Hepatocyte (in vitro differentiated cells): ENCODE results near the gene HSPE1. TPM values are rescaled to one million over a fixed set of nuclear protein-coding genes. Genes with fewer than 3 reads are reported as not detected.
"Not testable (repeated sequence)": the region's sequence is repeated elsewhere in the genome, so short reads cannot be mapped to it uniquely, and the experiment has no call there.

Source experiments
- DNase-seq: peaks from one replicate; pipeline ENCODE4 v3.0.0-alpha.2; 2016; ENCODE audit warnings: low spot score
- H2AFZ ChIP-seq: fragments of 200-600 bp; sonication (generic); 2 replicates; pipeline ENCODE4 v1.6.0; 2016; ENCODE audit warnings: antibody characterized with exemption, mild to moderate bottlenecking
- H3K27ac ChIP-seq: fragments of 200-600 bp; sonication (generic); 2 replicates; pipeline ENCODE4 v1.5.1; 2016; ENCODE audit warnings: mild to moderate bottlenecking
- H3K27me3 ChIP-seq: fragments of 200-600 bp; sonication (generic); 2 replicates; pipeline ENCODE4 v1.6.1; 2016
- H3K36me3 ChIP-seq: fragments of 200-600 bp; sonication (generic); replicated peaks from 2 replicates; pipeline ENCODE4 v1.5.1; 2016; ENCODE audit warnings: low read depth; ENCODE audit not compliant: insufficient read depth
- H3K4me1 ChIP-seq: fragments of 200-600 bp; sonication (generic); 2 replicates; pipeline ENCODE4 v1.5.1; 2016; ENCODE audit warnings: mild to moderate bottlenecking, moderate library complexity; ENCODE audit not compliant: insufficient read depth
- H3K4me2 ChIP-seq: fragments of 200-600 bp; sonication (generic); 2 replicates; pipeline ENCODE4 v1.6.0; 2016
- H3K4me3 ChIP-seq: fragments of 200-600 bp; sonication (generic); 2 replicates; pipeline ENCODE4 v1.5.1; 2016; ENCODE audit warnings: mild to moderate bottlenecking
- H3K79me2 ChIP-seq: fragments of 200-600 bp; sonication (generic); 2 replicates; pipeline ENCODE4 v1.6.0; 2017; ENCODE audit warnings: mild to moderate bottlenecking
- H3K9me2 ChIP-seq: fragments of 200-600 bp; sonication (generic); replicated peaks from 2 replicates; pipeline ENCODE4 v1.6.0; 2017; ENCODE audit warnings: mild to moderate bottlenecking; ENCODE audit not compliant: insufficient read depth
- H3K9me3 ChIP-seq: fragments of 200-600 bp; sonication (generic); 2 replicates; pipeline ENCODE4 v1.5.1; 2016; ENCODE audit warnings: low read depth, mild to moderate bottlenecking
- H4K20me1 ChIP-seq: fragments of 200-600 bp; sonication (generic); 2 replicates; pipeline ENCODE4 v1.6.0; 2016; ENCODE audit warnings: mild to moderate bottlenecking; ENCODE audit not compliant: insufficient read depth, poor library complexity, severe bottlenecking
- EZH2 ChIP-seq: fragments of 200-600 bp; sonication (generic); IDR thresholded peaks from 2 replicates; pipeline ENCODE4 v1.6.1; 2016; ENCODE audit warnings: antibody characterized with exemption, mild to moderate bottlenecking, borderline replicate concordance
- EZH2phosphoT487 ChIP-seq: fragments of 200-600 bp; sonication (generic); IDR thresholded peaks from one replicate; pipeline ENCODE4 v1.6.1; 2018; ENCODE audit warnings: antibody characterized with exemption, mild to moderate bottlenecking, low read depth, moderate library complexity; ENCODE audit not compliant: unreplicated experiment, severe bottlenecking
- WGBS: methylation state at CpG from one replicate; pipeline ENCODE4 v1.1.6; 2016; ENCODE audit warnings: low lambda C conversion rate; ENCODE audit errors: missing lambda C conversion rate; 5-methylcytosine and 5-hydroxymethylcytosine counted together
- polyA plus RNA-seq: library from polyadenylated mRNA; unstranded; fragments of >200 nt; fragmentation: Nextera tagmentation; extraction: Ambion mirVana; gene quantifications from 2 replicates; pipeline ENCODE4 v1.2.1, GENCODE V29; 2016
- total RNA-seq: library from RNA; depleted of rRNA; stranded (reverse); fragments of >200 nt; gene quantifications from 2 replicates; pipeline ENCODE4 v1.2.3, GENCODE V29; 2014
- TF ChIP-seq, protein P1 (sequence below): fragments of 200-600 bp; sonication (generic); IDR thresholded peaks from 2 replicates; pipeline ENCODE4 v1.5.1; 2016; ENCODE audit warnings: antibody characterized with exemption, mild to moderate bottlenecking; ENCODE audit not compliant: poor library complexity

The HSPE1 gene
- total and polyA plus RNA-seq, 2 experiments from 2014 or later = 194 to 348 TPM

DNA sequence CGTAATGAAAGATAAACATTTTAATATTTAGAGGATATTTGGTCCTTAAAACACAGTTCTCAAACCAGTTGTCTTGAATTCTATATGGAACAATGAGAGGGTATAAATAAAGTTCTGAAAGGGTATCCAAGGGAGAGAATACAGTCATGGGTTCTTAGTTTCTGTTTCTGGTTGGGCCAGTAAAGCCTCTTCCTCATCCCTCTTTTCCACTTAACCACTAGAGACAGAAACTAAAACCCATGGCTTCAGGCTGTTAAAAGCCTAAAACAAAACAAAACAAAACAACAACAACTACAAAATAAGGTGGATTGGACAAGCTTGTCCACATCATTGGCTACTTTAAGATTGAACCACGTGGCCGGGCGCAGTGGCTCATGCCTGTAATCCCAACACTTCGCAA, 28.0 kb upstream of the HSPE1 start:
- H3K9me3 ChIP-seq = no peaks in the 10 kb centered on the region
- H3K9me2 ChIP-seq = no peaks in the 10 kb centered on the region
- TF ChIP-seq EZH2 = no peak
- H3K4me2 ChIP-seq = no peak overlapping the region
- no peak overlapping the region for H3K27ac ChIP-seq
- no peaks in the 10 kb centered on the region for H3K27me3 ChIP-seq
- H4K20me1 ChIP-seq = no peaks in the 10 kb centered on the region
- H3K4me3 ChIP-seq = no peak overlapping the region
- no peaks in the 10 kb centered on the region for H3K4me1 ChIP-seq
- WGBS = 98% methylated on average over 5 of the region's 5 CpGs
- H2AFZ ChIP-seq = no peak overlapping the region
- H3K79me2 ChIP-seq = peaks cover 9% of the 10 kb centered on the region
- H3K36me3 ChIP-seq = no peaks in the 10 kb centered on the region
- DNase-seq = no peak

- no peak for TF ChIP-seq EZH2phosphoT487
- TF ChIP-seq EZH2 = no peak
- TF ChIP-seq, protein P1, sequence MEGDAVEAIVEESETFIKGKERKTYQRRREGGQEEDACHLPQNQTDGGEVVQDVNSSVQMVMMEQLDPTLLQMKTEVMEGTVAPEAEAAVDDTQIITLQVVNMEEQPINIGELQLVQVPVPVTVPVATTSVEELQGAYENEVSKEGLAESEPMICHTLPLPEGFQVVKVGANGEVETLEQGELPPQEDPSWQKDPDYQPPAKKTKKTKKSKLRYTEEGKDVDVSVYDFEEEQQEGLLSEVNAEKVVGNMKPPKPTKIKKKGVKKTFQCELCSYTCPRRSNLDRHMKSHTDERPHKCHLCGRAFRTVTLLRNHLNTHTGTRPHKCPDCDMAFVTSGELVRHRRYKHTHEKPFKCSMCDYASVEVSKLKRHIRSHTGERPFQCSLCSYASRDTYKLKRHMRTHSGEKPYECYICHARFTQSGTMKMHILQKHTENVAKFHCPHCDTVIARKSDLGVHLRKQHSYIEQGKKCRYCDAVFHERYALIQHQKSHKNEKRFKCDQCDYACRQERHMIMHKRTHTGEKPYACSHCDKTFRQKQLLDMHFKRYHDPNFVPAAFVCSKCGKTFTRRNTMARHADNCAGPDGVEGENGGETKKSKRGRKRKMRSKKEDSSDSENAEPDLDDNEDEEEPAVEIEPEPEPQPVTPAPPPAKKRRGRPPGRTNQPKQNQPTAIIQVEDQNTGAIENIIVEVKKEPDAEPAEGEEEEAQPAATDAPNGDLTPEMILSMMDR = no peak
- H2AFZ ChIP-seq = no peak overlapping the region
- no peaks in the 10 kb centered on the region for H3K27me3 ChIP-seq
- no peaks in the 10 kb centered on the region for H3K9me2 ChIP-seq
- no peak overlapping the region for H3K4me3 ChIP-seq
- no peaks in the 10 kb centered on the region for H3K36me3 ChIP-seq
- no peaks in the 10 kb centered on the region for H3K9me3 ChIP-seq
- no peak overlapping the region for H3K27ac ChIP-seq
- 97% methylated on average over 3 of the region's 3 CpGs for WGBS
- DNase-seq = no peak
- H3K79me2 ChIP-seq = no peaks in the 10 kb centered on the region
- H3K4me2 ChIP-seq = no peak overlapping the region
- no peaks in the 10 kb centered on the region for H4K20me1 ChIP-seq
- H3K4me1 ChIP-seq = no peaks in the 10 kb centered on the region
These were observed 22.4 kb upstream of the HSPE1 start for GRCh38 chr2:197477797-197478196.

GRCh38 chr2:197480165-197481036, 19.8 kb upstream of the HSPE1 start:
- no peak for DNase-seq
- no peaks in the 10 kb centered on the region for H4K20me1 ChIP-seq
- 92% methylated on average over 9 of the region's 9 CpGs for WGBS
- H3K4me2 ChIP-seq = no peak overlapping the region
- H3K27ac ChIP-seq = no peak overlapping the region
- no peaks in the 10 kb centered on the region for H3K9me3 ChIP-seq
- H3K36me3 ChIP-seq = no peaks in the 10 kb centered on the region
- no peak overlapping the region for H2AFZ ChIP-seq
- H3K4me1 ChIP-seq = no peaks in the 10 kb centered on the region
- H3K4me3 ChIP-seq = no peak overlapping the region
- H3K9me2 ChIP-seq = no peaks in the 10 kb centered on the region
- H3K27me3 ChIP-seq = no peaks in the 10 kb centered on the region
- no peaks in the 10 kb centered on the region for H3K79me2 ChIP-seq
- TF ChIP-seq EZH2 = no peak
- TF ChIP-seq EZH2phosphoT487 = no peak
- TF ChIP-seq, protein P1 = no peak

- WGBS = 91% methylated on average over 3 of the region's 3 CpGs
- H3K27ac ChIP-seq, H3K4me1 ChIP-seq, H3K36me3 ChIP-seq, H2AFZ ChIP-seq, H3K9me2 ChIP-seq, H3K27me3 ChIP-seq, DNase-seq, H3K4me3 ChIP-seq, H3K9me3 ChIP-seq, H3K79me2 ChIP-seq, H4K20me1 ChIP-seq, H3K4me2 ChIP-seq: not testable (repeated sequence)
These were observed 15.9 kb upstream of the HSPE1 start for GRCh38 chr2:197484248-197484647.
